ENCODE data around the gene ACSM5.
"Not testable (repeated sequence)": the region's sequence is repeated elsewhere in the genome, so short reads cannot be mapped to it uniquely, and the experiment has no call there.

The ACSM5 gene

GRCh38 chr16:20453633-20454032, 44.3 kb downstream of the ACSM5 start:
- DNase-seq (ENCODE audit: low spot score) = not testable (repeated sequence)

- DNase-seq (ENCODE audit: low spot score) = not testable (repeated sequence)
Observed at GRCh38 chr16:20459227-20459626, 49.9 kb downstream of the ACSM5 start.

- DNase-seq (ENCODE audit: low spot score) = not testable (repeated sequence)
Observed at GRCh38 chr16:20460313-20460712, 51.0 kb downstream of the ACSM5 start.

- not testable (repeated sequence) for DNase-seq (ENCODE audit: low spot score)
Observed at GRCh38 chr16:20468954-20469353, 59.6 kb downstream of the ACSM5 start.

GRCh38 chr16:20469930-20470329, 60.6 kb downstream of the ACSM5 start:
- not testable (repeated sequence) for DNase-seq (ENCODE audit: low spot score)

GRCh38 chr16:20470732-20471131, 61.4 kb downstream of the ACSM5 start:
- DNase-seq (ENCODE audit: low spot score) = not testable (repeated sequence)

- not testable (repeated sequence) for DNase-seq (ENCODE audit: low spot score)
Observed at GRCh38 chr16:20477188-20477744, 67.9 kb downstream of the ACSM5 start.

- DNase-seq (ENCODE audit: low spot score) = not testable (repeated sequence)
Observed at GRCh38 chr16:20483989-20484388, 74.7 kb downstream of the ACSM5 start.

GRCh38 chr16:20484726-20485125, 75.4 kb downstream of the ACSM5 start:
- DNase-seq (ENCODE audit: low spot score) = no peak

- no peak for DNase-seq (ENCODE audit: low spot score)
Observed at GRCh38 chr16:20485408-20485807, 76.1 kb downstream of the ACSM5 start.
